ENCODE data around the gene PIAS1.
"Not testable (repeated sequence)": the region's sequence is repeated elsewhere in the genome, so short reads cannot be mapped to it uniquely, and the experiment has no call there.

Gene PIAS1

GRCh38 chr15:68205954-68206539 is 151.9 kb downstream of the PIAS1 start:
- DNase-seq, result no peak

- DNase-seq, result no peak
Measured at GRCh38 chr15:68206711-68207151, 152.6 kb downstream of the PIAS1 start.

DNA sequence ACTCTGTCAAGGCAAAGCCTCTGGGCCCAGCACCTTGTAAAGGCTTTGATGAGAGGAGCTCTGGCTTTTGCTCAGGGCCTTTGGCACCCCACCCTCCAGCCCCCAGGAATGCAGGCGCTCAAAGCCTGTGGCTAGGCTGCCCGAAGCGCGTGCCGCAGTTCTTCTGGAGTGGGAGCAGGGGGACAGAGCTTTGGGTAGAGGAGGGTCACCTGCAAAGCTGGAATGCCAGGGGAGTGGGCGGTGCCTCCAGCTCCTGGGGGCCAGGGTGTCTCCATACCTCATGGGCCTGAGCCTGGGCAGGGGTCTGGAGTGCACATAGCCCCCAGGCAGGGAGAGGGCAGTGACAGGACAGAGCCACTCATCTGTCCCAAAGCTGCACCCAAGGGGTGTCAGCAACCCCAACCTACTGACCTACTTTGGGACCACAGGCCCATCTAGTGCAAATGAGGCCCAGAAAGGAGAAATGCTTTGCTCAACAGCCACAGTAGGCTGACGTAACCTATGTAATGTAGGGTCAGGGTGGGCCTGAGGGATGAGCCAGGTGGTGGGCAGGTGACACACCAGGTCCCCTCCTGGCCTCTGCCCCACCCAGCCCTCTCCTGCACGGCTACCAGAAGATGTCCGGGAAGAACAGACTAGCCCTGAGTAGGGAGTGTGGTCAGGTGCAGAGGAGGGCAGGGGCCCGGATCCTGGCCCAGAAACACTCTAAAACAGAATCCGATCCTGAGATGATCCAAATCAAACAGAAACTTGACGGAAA is 153.2 kb downstream of the PIAS1 start:
- no peak for DNase-seq

DNA sequence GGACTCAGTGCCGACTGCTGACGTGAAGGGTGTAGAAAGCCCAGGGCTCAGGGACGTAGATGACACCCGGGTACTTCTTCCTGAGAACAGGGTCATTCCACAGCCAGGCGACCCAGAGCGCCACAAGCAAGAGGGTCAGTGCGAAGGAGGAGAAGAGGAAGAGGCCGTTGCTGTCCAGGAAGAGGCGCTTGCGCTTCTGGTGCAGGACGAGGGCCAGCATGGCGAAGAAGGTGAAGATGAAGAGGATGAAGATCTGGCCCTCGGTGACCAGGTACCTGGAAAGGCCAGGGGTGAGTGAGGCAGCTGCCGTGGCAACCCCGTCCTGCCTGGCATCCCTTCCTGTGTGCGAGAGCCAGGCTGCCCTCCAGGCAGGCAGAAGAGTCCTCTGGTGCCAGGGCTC is 154.0 kb downstream of the PIAS1 start:
- no peak for DNase-seq

DNA sequence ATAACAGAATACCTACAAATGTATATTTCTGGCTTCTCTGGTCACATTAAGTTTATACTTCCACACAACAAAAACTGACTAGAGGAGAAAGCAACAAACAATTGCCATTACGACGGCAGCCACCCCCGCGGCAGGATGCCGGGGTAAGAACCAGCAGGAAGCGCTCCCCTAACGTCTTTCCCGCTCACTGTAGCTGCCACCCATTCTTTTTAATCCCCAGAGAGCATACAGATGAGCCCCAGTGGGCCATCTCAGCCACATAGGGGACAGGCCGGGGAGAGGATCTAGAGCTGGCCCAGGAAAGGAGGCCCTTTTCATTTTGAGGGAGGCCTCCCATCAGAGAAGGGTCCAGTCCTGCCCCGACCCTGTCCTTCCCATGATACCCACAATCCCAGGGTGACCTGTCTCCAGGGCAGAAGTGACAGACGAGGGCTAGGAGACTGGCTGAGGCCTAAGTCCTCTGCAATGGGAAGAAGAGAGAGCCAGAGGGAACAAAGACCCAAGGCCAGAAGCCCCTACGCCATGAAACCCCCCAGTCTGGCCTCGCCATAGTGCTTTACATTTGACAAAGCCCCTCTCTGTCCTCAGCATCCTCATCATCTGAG is 154.6 kb downstream of the PIAS1 start:
- DNase-seq, result no peak

GRCh38 chr15:68209272-68209671 is 155.2 kb downstream of the PIAS1 start:
- DNase-seq, result no peak

DNA sequence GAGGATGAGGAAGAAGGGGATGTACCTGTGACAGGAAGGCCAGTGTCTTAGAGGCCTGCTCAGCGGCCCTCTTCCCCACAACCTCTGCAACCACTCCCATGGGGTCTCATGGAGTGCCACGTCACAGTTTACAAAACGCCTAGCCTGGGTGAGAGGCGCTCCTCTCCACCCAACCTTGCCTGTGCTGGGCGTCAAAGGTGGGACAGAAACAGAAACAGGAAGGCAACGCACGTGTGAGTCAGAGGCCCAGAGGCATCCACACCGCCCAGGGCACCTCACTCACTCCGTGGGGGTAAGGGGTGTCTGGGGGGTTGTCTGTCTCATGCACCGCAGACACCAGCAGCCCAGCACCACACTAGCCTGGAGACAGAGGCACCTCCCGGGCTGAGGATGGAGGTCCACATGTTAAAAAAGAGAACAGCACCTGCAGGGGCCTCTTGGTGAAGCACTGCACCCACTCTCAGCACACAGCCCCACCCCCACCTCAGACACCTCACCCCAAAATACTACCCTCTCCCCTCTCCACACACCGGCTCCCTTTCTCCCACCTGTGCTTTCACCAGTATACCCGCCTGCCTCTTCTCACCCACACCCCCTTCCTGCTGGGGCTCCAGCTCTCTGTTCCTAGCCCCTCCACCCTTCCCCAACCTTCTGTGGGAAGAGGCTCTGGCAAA is 155.8 kb downstream of the PIAS1 start:
- no peak for DNase-seq

GRCh38 chr15:68210409-68210756 is 156.3 kb downstream of the PIAS1 start:
- no peak for DNase-seq

DNA sequence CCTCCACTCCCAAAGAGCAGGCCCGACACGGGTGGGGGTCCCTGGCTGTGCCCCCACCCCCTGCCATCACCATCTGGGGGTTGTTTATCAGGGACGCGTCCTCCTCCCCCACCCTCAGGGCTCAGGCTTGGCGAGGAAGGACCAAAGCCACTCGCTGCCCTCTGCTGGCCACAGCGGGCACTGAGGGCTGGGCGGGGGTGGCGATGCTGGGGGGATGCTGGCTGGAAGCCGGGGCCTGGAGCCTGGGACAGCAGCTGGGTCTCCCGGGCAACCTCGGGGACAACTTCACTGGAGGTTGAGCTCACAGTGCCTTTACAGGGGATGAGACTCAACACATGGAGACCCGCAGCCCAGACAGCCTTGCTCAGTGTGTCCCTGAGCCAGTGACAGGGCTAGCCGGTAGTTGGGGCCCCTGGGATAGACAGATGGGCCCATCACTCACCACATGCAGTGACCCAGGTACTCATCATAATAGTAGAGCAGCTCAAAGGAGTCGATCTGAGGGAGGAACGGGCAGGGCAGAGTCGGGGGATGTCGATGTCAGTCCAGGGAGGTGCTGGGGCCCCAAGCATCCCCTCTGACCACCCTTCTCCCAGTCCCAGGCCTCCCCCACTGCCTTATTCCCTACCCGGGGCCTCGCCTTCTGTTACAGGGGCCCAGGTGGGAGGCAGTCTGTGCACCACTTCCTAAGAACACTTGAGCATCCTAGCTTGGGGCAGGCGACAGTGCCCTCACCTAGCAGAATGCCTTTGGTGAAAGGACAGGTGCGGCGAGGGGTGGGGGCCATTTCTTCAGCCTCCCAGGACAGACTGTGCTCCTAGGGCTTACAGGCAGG is 156.9 kb downstream of the PIAS1 start:
- DNase-seq, result no peak

GRCh38 chr15:68211656-68212320 is 157.7 kb downstream of the PIAS1 start:
- DNase-seq, result no peak

GRCh38 chr15:68213491-68213845 is 159.4 kb downstream of the PIAS1 start:
- DNase-seq, result not testable (repeated sequence)

DNA sequence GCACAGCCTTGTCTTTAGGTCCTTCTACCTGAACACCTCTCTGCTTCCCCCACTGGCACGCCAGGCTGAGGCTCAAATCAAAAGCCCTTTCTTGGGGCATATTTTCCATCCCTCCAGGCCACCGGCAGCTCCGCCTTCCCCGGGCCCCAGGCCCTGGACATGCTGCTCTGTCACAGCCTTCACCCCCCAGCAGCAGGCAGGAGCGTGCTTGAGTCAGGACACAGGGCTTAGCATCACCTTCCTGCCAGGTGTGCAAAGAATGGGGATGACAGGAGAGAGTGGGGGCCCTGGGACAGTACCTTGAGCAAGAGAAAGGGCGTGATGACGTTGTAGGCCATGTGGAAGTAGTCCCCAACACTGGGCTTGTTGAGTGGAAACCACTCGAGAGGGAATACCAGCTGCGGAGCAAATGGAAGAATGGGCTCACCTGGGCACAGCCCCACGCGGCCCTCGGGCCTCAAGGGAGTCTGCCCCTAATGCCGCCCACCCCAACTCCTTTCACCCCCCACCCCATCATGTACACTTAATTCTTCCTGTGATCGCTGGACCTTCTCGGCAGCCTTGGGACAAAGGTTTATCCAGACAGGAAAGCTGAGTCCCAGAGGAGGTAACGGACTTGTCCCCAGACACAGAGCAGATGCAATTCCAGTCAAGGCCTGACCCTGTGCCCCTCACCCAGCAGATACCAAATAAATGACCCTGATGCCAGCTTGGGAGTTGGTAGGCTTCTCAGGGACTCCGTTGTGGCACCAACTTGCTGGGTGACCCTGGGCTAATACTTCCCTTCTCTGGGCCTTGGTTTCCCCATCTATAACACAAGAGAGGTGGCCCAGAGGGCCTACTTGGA is 160.1 kb downstream of the PIAS1 start:
- DNase-seq, result no peak

DNA sequence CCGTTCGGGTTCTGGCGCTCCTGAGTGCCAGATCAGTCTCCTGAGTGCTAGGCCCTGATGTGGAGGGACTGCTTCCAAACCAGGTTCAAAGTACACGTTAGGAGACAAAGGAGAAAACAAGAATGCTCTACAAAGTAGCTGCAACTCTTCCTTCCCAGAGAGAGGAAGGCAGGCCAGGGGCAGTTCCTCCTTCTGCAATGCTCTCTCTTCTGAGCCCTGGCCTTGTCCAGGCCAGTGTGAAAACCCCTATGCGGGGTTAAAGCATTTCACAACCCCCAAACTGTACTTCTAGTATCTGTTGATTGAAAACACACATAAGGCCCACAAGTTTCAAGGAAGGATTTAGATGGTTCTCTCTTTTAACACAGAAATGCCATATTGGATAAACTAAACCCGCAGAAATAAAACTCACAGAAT is 160.7 kb downstream of the PIAS1 start:
- DNase-seq, result no peak

GRCh38 chr15:68217341-68217740 is 163.2 kb downstream of the PIAS1 start:
- DNase-seq, result no peak

- no peak for DNase-seq
Measured at GRCh38 chr15:68218331-68218730, 164.2 kb downstream of the PIAS1 start.

DNA sequence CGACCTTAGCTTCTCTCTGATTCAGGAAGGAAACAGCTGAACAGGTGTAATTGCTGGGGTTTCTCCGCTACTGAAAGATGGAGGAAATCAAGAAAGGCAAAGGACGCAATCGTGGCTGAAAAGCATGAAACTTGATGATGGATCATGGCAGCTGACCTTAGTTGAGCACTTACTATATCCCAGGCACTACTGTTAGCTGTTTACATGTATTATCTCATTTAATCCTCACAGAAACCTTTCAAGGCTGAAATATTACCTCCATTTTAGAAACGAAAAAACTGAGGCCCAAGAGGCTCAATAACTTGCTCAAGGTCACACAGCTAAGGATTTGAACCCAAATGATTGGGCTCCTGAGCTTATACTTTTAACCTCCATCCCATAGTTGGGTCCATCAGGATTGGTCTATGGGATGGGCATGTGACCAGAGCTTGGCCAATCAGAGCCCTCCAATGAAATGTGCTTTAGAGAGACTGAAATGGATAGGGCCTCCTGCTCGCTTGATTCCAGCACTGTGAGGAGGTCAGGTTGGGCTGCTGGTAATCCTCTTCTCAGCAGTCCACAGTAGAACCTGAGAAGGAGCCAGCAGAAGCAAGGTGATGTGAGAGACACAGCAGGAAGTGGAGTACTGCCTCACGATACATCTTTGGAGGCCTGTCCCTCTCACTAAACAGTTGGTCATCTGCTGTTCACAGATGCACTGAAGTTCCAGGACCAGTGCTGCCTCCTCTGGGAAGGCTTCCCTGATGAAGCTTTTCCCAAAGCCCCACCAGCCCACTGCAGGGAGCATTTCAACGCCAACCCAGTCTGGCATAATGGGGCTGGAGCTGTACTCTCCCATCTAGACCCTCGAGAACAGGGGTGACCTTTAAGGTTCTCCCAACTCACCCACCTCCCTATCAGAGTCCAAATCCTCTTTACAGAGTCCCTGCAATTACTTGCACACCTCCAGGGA is 165.0 kb downstream of the PIAS1 start:
- no peak for DNase-seq

GRCh38 chr15:68220489-68220888 is 166.4 kb downstream of the PIAS1 start:
- no peak for DNase-seq

GRCh38 chr15:68220967-68221366 is 166.9 kb downstream of the PIAS1 start:
- no peak for DNase-seq

- not testable (repeated sequence) for DNase-seq
Measured at GRCh38 chr15:68221530-68222431, 167.7 kb downstream of the PIAS1 start.

Data from NCI-H1930 (cell line).